ENCODE data around the gene LRRC45.
A peak's percentile ranks its signal among the peaks of the same experiment; 100 is the strongest.

The LRRC45 gene

GRCh38 chr17:82022981-82023446 is at the start of gene LRRC45:
TSS of gene LRRC45 (plus strand) at chr17:82023305. CDS start at chr17:82023644, 339 bp downstream.
- DNase-seq (ENCODE audit: low read depth, low spot score), result peak; percentile 100

DNA sequence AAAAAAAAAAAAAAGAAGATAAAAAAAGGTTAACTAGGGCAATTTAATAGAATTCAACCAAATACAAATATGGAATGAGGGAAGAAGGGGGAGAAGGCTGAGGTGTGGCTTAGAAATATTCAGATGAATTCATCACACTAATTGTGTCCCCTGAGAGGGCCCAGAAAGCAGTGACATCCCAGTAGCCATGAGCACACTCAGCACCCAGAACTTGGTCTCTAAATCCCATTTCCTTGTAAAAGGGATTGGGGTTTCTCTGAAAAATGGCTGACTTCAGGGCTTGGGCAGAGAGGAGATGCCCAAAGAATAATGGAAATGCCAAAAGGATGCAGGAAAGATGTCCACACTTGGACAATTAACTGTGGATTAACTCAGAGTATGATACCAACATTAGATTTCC is 49.7 kb upstream of the LRRC45 start:
- no peak for DNase-seq (ENCODE audit: low read depth, low spot score)

DNA sequence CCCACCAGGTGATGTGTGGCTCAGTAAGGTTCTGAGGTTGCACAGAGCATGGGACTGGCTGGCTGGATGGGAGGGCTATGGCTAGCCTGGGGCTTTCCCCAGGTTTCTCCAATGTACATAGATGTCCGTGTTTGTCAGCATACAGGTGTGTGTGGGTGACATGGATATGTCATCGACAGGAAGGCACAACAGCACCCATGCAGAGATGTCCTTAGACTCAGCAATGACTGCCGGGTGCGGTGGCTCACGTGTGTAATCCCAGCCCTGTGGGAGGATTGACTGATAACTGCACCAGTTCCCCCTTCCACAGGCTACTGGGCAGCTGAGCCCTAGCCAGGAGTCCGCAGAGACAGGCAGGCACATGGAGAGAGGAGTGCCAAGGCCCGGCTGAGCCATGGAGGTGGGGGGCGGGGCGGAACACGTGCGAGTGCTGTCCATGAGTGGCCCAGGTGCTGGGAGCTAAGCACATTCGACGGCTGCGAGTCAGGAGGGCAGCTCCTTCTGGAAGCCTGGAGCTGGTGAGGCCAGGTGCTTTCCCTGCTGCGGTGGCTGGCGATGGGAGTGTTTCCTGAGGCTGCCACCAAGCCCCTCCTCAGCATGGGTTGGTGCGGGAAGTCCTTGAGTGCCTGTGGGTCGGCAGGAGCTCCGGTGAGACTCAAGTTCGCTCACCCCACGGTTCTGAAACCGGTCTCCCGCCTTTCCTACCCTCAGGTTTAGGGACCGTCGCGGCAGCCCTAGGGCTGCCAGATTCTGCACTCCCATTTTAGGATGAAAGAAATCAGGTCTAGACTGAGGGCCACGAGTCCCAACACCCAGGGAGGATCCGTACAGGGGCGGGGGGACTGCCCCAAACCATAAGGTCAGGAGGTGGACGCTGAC is 46.5 kb upstream of the LRRC45 start:
- DNase-seq (ENCODE audit: low read depth, low spot score), result peak; percentile 66

GRCh38 chr17:81977211-81977808 is 45.8 kb upstream of the LRRC45 start, which contains the start of gene ASPSCR1:
TSS of gene ASPSCR1 (plus strand) at chr17:81977629. CDS start at chr17:81977647, 18 bp downstream.
- peak; percentile 91 for DNase-seq (ENCODE audit: low read depth, low spot score)

- DNase-seq (ENCODE audit: low read depth, low spot score), result peak; percentile 12
Observed at GRCh38 chr17:81978524-81979298, 44.4 kb upstream of the LRRC45 start.

DNA sequence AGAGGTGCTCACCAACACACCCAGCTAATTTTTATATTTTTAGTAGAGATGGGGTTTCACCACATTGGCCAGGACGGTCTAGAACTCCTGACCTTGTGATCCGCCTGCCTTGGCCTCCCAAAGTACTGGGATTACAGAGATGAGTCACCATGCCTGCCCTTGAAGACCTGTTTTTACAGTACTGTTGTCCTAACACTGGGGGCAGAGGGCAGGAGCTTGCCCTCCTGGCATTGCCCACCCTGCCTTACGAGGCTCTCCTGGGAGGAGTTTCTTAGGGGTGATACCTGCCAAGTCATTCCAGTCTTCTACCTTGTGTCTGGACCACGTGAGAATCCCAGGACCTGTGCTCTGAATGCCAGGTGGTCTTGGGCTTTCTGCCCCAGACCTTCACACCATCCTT is 43.0 kb upstream of the LRRC45 start:
- DNase-seq (ENCODE audit: low read depth, low spot score), result no peak

DNA sequence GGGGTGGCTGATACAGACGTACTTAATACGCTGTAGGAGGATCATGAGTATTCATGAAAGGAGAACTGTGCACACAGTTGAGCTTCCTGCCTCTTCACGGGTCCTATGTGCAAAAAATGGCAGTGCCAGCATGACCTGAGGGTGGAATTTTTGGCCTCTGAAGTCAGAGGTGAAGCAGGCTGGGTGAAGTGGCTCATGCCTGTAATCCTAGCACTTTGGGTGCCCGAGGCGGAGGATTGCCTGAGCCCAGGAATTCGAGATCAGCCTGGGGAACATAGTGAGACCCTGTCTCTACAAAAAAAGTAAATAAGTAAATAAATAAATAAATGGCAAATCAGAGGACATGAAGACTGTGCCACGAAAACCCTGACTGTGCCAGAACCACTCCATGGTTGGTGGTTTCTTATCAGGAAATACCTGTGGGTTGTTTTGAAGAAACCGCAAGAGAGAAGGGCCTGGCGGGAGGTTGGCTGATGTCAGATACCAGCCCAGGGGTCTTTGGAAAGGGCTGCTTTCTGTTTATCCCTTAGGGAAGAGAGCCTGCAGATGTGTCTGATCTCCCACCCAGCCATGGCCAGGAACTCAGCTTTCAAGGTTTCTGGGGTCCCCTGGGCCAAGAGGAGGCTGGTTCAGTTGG is 42.3 kb upstream of the LRRC45 start:
- peak; percentile 66 for DNase-seq (ENCODE audit: low read depth, low spot score)

DNA sequence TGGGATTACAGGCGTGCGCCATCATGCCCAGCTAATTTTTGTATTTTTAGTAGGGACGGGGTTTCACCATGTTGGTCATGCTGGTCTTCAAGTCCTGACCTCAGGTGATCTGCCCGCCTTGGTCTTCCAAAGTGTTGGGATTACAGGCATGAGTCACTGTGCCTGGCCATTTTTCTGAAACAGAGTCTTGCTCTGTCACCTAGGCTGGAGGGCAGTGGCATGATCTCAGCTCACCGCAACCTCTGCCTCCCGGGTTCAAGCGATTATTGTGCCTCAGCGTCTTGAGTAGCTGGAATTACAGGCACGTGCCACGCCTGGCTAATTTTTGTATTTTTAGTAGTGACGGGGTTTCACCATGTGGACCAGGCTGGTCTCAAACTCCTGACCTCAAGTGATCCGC is 41.6 kb upstream of the LRRC45 start:
- peak; percentile 14 for DNase-seq (ENCODE audit: low read depth, low spot score)

DNA sequence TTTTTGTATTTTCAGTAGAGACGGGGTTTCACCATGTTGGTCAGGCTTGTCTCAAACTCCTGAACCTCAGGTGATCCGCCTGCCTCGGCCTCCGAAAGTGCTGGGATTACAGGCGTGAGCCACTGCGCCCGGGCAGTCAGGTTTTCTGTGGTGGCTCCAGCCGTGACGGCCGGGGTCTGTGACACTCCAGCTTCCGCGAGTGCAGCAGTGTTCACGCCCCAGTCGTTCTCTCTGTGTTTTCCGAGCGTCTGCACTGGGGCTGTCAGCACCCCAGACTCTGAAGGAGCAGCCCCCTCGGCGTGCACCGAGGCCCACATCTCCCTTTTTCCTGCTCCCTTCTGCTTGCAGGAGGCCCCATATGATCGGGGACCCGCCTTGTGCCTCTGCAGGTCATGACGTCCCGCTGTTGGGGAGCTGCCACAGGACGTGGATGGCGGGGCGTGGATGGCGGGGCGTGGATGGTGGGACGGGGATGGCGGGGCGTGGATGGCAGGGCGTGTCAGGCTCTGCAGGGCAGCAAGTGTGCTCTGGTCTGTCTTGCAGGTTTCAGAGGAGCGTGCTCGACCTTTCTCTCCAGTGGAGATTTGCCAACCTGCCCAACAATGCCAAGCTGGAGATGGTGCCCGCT is 40.0 kb upstream of the LRRC45 start:
- DNase-seq (ENCODE audit: low read depth, low spot score), result no peak

DNA sequence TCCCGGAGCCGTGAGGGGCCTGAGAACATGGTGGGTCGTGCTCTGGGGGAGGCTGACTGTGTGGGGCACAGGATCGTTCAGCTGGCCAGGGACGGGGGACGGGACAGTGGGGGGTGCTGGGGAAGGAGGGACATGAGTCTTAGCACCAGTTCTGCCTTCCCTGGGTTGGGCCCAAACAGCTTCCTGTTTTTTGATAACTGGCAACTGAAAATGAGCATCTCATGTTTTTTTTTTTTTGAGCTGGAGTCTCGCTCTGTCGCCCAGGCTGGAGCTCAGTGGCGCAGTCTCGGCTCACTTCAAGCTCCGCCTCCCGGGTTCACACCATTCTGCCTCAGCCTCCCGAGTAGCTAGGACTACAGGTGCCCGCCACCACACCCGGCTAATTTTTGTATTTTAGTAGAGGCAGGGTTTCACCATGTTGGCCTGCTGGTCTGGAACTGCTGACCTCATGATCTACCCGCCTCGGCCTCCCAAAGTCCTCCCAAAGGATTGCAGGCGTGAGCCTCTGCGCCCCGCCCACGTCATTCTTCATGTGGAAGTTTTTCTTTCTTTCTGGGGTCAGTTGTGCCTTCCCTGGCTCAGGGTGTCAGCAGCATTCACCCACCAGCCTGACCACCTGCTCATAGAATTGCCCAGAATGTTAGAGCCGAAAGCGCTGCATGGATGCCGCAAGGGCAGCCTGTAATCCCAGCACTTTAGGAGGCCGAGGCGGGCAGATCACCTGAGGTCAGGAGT is 39.3 kb upstream of the LRRC45 start:
- no peak for DNase-seq (ENCODE audit: low read depth, low spot score)

- DNase-seq (ENCODE audit: low read depth, low spot score), result peak; percentile 1
Observed at GRCh38 chr17:81984773-81985410, 38.2 kb upstream of the LRRC45 start.

DNA sequence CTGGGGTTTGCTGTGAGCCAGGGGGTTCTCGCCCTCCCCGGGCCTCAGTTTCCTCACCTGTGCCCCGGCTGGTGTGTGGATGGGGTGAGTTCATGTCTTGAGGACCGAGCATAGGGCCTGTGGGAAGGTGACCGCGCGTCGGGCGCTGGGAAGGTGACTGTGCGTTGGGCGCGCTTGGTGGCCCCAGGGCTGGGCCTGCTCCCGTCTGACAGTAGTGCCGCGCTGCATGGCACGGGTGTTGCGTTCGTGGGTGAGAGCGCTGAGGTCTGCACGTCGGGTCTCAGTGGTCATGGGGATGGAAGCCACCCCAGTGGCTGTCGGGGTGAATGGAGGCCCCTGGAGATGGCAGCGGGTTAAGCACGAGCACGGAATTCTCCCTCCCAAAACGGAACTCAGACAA is 36.5 kb upstream of the LRRC45 start:
- no peak for DNase-seq (ENCODE audit: low read depth, low spot score)

DNA sequence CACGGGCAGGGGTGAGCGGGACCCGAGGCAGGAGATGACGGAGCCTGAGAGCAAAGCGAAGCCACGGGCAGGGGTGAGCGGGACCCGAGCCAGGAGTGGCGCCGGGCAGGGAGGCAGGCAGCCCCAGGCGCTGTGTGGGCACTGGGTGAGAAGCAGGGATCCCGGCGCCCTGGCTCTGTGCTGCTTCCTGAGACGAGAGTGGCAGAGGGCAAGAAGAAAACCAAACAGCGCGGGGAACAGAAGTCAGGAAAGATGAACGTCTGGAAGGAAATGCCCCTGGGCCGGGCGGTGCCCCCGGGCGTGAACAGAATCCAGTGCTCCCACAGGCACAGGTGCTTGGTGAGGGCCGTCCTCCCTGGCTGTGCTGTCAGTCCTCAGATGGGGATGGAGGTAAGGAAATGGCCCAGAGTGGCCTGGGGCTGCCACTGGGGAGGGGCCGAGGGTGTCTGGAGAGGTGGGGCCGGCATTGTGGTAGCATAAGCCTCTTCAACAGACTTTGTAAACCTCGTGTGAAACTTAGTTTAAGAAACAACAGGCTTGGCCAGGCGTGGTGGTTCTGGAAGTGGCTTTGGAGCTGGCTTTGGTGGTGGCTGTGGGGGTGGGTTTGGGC is 35.8 kb upstream of the LRRC45 start:
- DNase-seq (ENCODE audit: low read depth, low spot score), result peak; percentile 41

GRCh38 chr17:81990836-81991683 is 32.0 kb upstream of the LRRC45 start:
- DNase-seq (ENCODE audit: low read depth, low spot score), result peak; percentile 12

GRCh38 chr17:81991684-81992305 is 31.3 kb upstream of the LRRC45 start:
- DNase-seq (ENCODE audit: low read depth, low spot score), result peak; percentile 95

DNA sequence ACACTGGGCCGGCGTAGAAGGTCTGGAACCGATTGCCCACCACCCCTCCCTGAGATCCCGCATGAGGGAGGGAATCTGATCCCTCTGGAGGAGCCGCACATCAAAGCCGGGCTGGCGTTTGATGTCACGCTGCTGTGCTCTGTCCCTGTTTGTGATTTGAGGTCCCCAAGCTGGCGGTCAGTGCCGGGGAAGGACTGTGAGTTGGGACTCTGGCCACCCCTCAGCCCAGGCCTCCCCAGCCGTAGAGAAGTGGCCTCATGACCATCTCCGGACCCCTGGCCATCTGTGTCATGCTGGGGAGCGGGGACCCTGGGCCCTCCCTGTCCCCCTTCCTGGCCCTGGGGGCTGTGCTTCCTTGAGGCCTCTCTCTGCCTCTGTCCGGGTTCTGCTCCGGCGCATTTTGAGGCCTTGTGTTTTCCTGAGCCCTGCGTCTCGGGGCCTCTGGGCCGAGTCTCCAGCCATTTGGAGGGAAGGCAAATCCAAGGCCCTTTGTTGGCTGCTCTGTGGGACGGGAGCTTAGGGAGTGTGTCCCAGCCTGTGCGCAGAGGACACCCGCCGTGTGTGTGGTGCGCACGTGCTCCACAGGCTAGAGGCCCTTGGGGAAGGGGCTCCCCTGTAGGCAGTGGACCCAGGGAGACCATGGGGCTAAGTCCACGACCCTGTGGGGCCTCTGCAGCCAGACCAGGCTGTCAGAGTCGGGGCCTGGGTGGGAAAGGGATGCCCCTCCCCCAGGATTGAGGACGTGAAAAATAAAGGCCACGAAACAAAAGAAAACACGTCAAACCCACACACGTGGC is 30.6 kb upstream of the LRRC45 start:
- no peak for DNase-seq (ENCODE audit: low read depth, low spot score)

Measured in ELF-1 (cell line).